Astrocyte (in vitro differentiated cells and primary cell): ENCODE measurements around the gene SUPT20H. TPM values are rescaled to one million over a fixed set of nuclear protein-coding genes. Genes with fewer than 3 reads are reported as not detected.
A peak's percentile ranks its signal among the peaks of the same experiment; 100 is the strongest.

ENCODE experiments used
- DNase-seq: peaks from one replicate; pipeline ENCODE4 v3.0.0-alpha.2; 2010; ENCODE audit warnings: low read depth
- FAIRE-seq: peaks from 2 replicates; lab custom pipeline; 2011; peaks lifted over from hg19 to GRCh38; lab: Jason Lieb, UNC
- H2AFZ ChIP-seq: 2 replicates; pipeline ENCODE4 v1.6.0; 2012; ENCODE audit warnings: low read depth, low read length, inconsistent platforms
- H3K27ac ChIP-seq: 2 replicates; pipeline ENCODE4 v1.5.1; 2011; ENCODE audit warnings: low read depth, low read length, inconsistent platforms
- H3K27me3 ChIP-seq: 2 replicates; pipeline ENCODE4 v1.6.0; 2011; ENCODE audit warnings: low read length, inconsistent platforms; ENCODE audit not compliant: insufficient read depth
- H3K36me3 ChIP-seq: 2 replicates; pipeline ENCODE4 v1.5.1; 2011; ENCODE audit warnings: low read length, inconsistent platforms; ENCODE audit not compliant: insufficient read depth
- H3K4me1 ChIP-seq: 2 replicates; pipeline ENCODE4 v1.5.1; 2011; ENCODE audit warnings: low read length, inconsistent platforms; ENCODE audit not compliant: insufficient read depth
- H3K4me2 ChIP-seq: 2 replicates; pipeline ENCODE4 v1.6.0; 2012; ENCODE audit warnings: low read length, inconsistent platforms
- H3K4me3 ChIP-seq: 2 replicates; pipeline ENCODE4 v1.5.1; 2011; ENCODE audit warnings: low read depth, mild to moderate bottlenecking, low read length, inconsistent platforms; ENCODE audit not compliant: insufficient read depth
- H3K79me2 ChIP-seq: 2 replicates; pipeline ENCODE4 v1.6.0; 2012; ENCODE audit warnings: mild to moderate bottlenecking, low read length, inconsistent platforms; ENCODE audit not compliant: insufficient read depth
- H3K9ac ChIP-seq: 2 replicates; pipeline ENCODE4 v1.6.0; 2012; ENCODE audit warnings: mild to moderate bottlenecking, low read length, inconsistent platforms
- H3K9me3 ChIP-seq: 2 replicates; pipeline ENCODE4 v1.5.1; 2012; ENCODE audit warnings: low read depth, mild to moderate bottlenecking, low read length, inconsistent platforms; ENCODE audit not compliant: insufficient read depth
- H4K20me1 ChIP-seq: 2 replicates; pipeline ENCODE4 v1.6.0; 2012; ENCODE audit warnings: low read length, inconsistent platforms; ENCODE audit not compliant: insufficient read depth
- H3K27ac Mint-ChIP-seq: one replicate; pipeline ENCODE4 v1.8.0; 2021; ENCODE audit warnings: mild to moderate bottlenecking, mixed read lengths; ENCODE audit not compliant: unreplicated experiment
- H3K27me3 Mint-ChIP-seq: one replicate; pipeline ENCODE4 v1.8.0; 2021; ENCODE audit warnings: low read depth, mixed read lengths; ENCODE audit not compliant: unreplicated experiment
- H3K36me3 Mint-ChIP-seq: one replicate; pipeline ENCODE4 v1.8.0; 2021; ENCODE audit warnings: low read depth, mixed read lengths; ENCODE audit not compliant: unreplicated experiment
- H3K4me1 Mint-ChIP-seq: one replicate; pipeline ENCODE4 v1.8.0; 2021; ENCODE audit warnings: low read depth, mixed read lengths; ENCODE audit not compliant: unreplicated experiment
- H3K4me3 Mint-ChIP-seq: one replicate; pipeline ENCODE4 v1.8.0; 2021; ENCODE audit warnings: mild to moderate bottlenecking, moderate library complexity, mixed read lengths; ENCODE audit not compliant: unreplicated experiment
- H3K9me3 Mint-ChIP-seq: one replicate; pipeline ENCODE4 v1.8.0; 2021; ENCODE audit warnings: mild to moderate bottlenecking, mixed read lengths; ENCODE audit not compliant: unreplicated experiment
- CTCF ChIP-seq: IDR thresholded peaks from 2 replicates; pipeline ENCODE4 v1.5.1; 2011; ENCODE audit warnings: low read depth, mild to moderate bottlenecking, inconsistent platforms, low read length, moderate library complexity; ENCODE audit not compliant: insufficient read depth
- EZH2 ChIP-seq: IDR thresholded peaks from 2 replicates; pipeline ENCODE4 v1.6.1; 2012; ENCODE audit warnings: mild to moderate bottlenecking, low read length, inconsistent platforms; ENCODE audit not compliant: insufficient read depth
- total RNA-seq: library from RNA; stranded (reverse); gene quantifications from 2 replicates; pipeline ENCODE4 v1.2.1, GENCODE V29; 2021

SUPT20H gene
- total RNA-seq, 1 donor from 2014 or later, result 87.7 TPM

DNA sequence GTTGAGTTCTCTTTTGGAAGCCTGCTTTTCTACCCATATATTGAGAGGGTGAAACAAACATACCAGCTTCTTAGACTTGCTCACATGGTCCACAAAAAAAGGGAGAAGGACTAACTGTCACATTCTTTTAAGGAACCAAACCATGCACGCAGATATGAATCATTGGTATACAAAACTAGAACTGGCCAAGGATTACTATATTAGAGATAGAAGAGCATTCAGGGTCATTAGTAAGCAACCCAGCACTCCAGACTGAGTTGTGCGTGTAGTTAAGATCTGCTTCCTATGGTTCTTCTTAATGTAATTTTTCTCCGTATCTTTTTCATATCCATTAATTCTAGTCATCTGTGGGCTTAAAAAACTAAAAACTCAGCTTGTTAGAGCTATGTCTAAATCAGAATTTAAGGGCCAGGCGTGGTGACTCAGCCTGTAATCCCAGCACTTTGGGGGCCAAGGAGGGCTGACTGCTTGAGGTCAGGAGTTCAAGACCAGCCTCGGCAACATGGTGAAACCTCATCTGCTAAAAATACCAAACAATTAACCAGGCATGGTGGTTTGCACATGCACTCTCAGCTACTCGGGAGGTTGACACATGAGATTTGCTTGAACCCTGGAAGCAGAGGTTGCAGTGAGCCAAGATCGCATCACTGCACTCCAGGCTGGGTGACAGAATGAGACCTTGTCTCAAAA, 80.0 kb downstream of the SUPT20H start:
- no peaks in the 10 kb centered on the region for H3K9me3 Mint-ChIP-seq
- no peaks in the 10 kb centered on the region for H3K27me3 Mint-ChIP-seq
- H3K27ac Mint-ChIP-seq, result no peak overlapping the region
- Histone ChIP-seq H2AFZ (no peak overlapping the region), H3K9me3 (no peaks in the 10 kb centered on the region), H3K4me3 (no peak overlapping the region), H3K4me2 (no peak overlapping the region), H4K20me1 (no peaks in the 10 kb centered on the region), H3K4me1 (peaks cover 4% of the 10 kb centered on the region), H3K9ac (no peak overlapping the region), H3K36me3 (peaks cover 31% of the 10 kb centered on the region), H3K79me2 (no peaks in the 10 kb centered on the region), H3K27me3 (no peaks in the 10 kb centered on the region), H3K27ac (no peak overlapping the region)
- peaks cover 12% of the 10 kb centered on the region for H3K36me3 Mint-ChIP-seq
- H3K4me1 Mint-ChIP-seq, result peaks cover 2% of the 10 kb centered on the region
- H3K4me3 Mint-ChIP-seq, result no peak overlapping the region
- TF ChIP-seq CTCF (no peak), EZH2 (no peak)
- DNase-seq (peak; percentile 31), FAIRE-seq (no peak)

GRCh38 chr13:36975172-36975571, 84.3 kb downstream of the SUPT20H start:
- no peaks in the 10 kb centered on the region for H3K27me3 Mint-ChIP-seq
- peaks cover 4% of the 10 kb centered on the region for H3K4me1 ChIP-seq
- no peak for FAIRE-seq

More at GRCh38 chr13:36975172-36975571, 84.3 kb downstream of the SUPT20H start:
- H3K27ac Mint-ChIP-seq, result no peak overlapping the region
- H3K36me3 Mint-ChIP-seq, result peaks cover 21% of the 10 kb centered on the region
- H3K4me3 Mint-ChIP-seq, result no peak overlapping the region
- Histone ChIP-seq H2AFZ (no peak overlapping the region), H3K9ac (no peak overlapping the region), H3K27ac (no peak overlapping the region), H3K36me3 (peaks cover 10% of the 10 kb centered on the region), H3K79me2 (no peaks in the 10 kb centered on the region), H3K4me2 (no peak overlapping the region), H3K27me3 (no peaks in the 10 kb centered on the region), H4K20me1 (no peaks in the 10 kb centered on the region), H3K9me3 (no peaks in the 10 kb centered on the region), H3K4me3 (no peak overlapping the region)
- TF ChIP-seq CTCF (no peak), EZH2 (no peak)
- H3K9me3 Mint-ChIP-seq, result peaks cover 3% of the 10 kb centered on the region
- no peak for DNase-seq
- peaks cover 2% of the 10 kb centered on the region for H3K4me1 Mint-ChIP-seq
